Stromal cell of bone marrow (primary cell): ENCODE results near the gene ZBTB34.
A peak's percentile ranks its signal among the peaks of the same experiment; 100 is the strongest.

ENCODE experiments used
- DNase-seq: peaks from one replicate; pipeline ENCODE4 v3.0.0-alpha.2; 2012; ENCODE audit warnings: low read depth

Gene ZBTB34

DNA sequence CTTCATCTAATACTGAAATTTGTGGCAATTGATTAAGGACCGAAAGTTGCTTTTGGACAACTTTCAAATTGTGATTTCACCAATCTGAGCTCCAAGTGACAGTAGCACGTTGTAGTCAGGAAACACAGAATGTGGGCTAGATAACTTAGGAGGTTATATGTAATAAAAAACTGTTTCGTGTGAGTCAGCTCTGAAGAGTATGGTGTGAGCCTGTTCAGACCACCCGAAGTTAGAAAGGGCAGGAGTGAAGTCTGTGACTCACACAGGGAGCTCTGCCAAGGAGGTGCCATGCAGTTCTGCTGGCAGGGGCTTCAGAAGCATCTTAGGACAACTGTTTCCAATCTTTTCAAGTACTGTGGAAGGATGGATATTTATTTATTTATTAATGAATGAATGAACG is 16.4 kb upstream of the ZBTB34 start:
- peak; percentile 53 for DNase-seq

DNA sequence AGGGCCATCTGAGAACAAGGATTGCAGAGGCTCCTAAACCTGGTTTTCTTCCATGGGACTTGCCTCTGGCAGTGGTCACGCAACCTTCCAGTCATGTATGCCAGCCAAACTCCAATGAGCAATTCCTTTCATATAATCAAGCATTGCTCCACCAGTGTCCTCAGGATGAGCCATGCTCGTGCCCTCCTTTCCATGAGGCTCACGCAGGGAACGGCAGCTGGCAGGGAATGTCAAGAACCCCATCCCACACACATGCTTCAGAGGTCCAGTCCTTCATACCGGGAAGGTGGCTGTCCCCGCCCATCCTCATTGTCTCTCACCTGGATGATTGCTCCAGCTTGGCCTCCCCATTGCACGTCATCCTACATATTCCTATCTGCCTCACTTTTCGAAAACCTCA is 13.4 kb upstream of the ZBTB34 start:
- no peak for DNase-seq

- DNase-seq, result no peak
These were observed 10.7 kb upstream of the ZBTB34 start for GRCh38 chr9:126849591-126850225.

GRCh38 chr9:126851286-126851880 is 9.1 kb upstream of the ZBTB34 start:
- no peak for DNase-seq

DNA sequence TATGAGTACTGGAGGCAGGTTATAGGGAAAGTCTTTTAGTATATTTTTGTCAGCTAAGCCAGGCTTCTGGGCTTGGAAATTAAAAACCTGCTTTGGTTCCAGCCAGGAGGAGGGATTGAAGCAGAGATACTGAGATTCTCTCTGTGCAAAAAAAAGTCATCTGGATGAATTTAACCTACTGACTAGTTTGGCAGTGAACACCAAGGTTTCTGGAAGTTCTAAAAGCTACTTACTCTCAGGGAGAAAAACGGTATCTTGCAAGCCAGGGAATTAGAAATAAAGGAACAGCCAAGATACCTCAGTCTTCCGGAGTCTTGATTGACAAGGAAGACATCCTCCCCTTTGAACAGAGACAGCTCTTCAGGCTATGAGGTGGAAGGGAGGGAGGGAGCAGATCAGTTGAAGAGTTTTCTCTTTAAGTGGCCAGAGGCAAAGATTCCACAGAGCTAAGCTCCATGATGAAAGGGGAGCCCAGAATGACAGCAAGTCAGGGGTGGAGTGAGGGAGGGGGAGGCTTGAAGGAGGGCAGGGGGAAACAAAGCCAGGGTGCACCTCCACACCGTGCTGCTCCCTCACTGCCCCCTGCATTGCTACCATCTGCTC is 8.3 kb upstream of the ZBTB34 start:
- no peak for DNase-seq

GRCh38 chr9:126853667-126854066 is 6.8 kb upstream of the ZBTB34 start:
- no peak for DNase-seq

DNA sequence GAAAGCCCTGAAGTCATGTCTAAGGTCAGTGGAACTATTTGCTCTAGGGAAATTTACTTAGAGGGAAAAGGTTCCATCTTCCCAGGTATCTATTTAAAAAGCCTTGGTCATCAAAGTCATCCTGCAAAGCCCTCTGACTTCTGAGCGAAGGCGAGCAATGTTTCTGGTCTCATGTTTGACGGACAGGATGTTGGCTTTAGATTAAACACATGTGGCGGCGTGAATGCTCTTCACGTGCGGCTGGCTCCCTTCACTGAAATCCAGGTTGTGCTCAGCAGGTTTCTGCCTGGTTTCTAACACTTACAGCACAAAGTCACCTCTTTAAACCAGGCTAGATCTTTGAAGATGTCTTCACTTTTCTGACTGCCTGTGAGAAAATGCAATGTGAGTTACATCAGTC is 5.7 kb upstream of the ZBTB34 start:
- DNase-seq, result no peak

DNA sequence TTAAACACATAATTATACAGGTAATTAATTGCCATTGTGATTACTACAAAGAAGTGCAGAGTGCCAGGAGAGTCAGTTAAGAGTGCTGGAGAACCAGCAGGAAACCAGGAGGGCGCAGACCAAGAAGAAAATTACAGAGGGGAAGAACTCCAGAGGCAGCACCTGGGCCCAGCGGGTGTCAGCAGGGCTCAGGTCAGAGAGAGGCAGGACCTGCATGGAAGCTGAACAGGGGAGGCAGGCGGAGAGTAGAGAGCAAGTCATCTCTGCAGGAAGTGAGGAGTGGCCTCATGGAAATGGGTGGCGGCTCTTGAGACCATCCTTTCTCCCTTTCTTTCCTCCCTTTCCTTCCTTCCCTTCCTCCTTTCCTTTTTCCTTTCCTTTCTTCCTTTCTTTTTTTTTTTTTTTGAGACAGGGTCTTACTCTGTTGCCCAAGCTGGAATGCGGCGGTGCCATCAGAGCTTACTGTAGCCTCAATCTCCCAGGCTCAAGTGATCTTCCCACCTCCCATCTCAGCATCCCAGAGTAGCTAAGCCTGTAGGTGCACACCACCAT is 4.0 kb upstream of the ZBTB34 start:
- DNase-seq, result no peak

- DNase-seq, result no peak
These were observed 3.0 kb upstream of the ZBTB34 start for GRCh38 chr9:126857261-126857960.

GRCh38 chr9:126859111-126859510 is 1.3 kb upstream of the ZBTB34 start:
- DNase-seq, result no peak

GRCh38 chr9:126860757-126861466 is 473 bp downstream of the ZBTB34 start:
- DNase-seq, result no peak

GRCh38 chr9:126861707-126862103 is 1.3 kb downstream of the ZBTB34 start:
- DNase-seq, result no peak

- no peak for DNase-seq
These were observed 1.8 kb downstream of the ZBTB34 start for GRCh38 chr9:126862104-126862761.

GRCh38 chr9:126864771-126865170 is 4.3 kb downstream of the ZBTB34 start:
- DNase-seq, result no peak

DNA sequence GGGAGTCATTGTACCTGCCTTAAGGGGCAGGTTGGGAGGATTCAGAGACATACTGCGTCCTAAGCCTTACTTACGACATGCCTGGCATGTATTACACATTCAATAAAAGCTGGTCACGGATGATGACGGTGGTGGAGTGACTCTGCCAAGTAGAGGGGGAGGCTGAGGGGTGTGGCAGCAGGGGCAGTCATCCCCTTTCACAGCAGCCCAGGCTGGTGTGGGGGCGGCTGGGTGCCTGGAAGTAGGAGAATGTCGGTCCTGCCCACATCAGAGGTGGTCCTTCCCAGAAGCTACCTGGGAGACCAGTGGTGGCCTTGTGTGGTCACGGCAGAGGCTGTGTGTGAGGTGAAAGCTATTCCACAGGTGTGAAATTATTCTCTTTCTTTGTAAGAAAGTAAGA is 8.9 kb downstream of the ZBTB34 start:
- no peak for DNase-seq

GRCh38 chr9:126872516-126872915 is 12.1 kb downstream of the ZBTB34 start:
- no peak for DNase-seq

DNA sequence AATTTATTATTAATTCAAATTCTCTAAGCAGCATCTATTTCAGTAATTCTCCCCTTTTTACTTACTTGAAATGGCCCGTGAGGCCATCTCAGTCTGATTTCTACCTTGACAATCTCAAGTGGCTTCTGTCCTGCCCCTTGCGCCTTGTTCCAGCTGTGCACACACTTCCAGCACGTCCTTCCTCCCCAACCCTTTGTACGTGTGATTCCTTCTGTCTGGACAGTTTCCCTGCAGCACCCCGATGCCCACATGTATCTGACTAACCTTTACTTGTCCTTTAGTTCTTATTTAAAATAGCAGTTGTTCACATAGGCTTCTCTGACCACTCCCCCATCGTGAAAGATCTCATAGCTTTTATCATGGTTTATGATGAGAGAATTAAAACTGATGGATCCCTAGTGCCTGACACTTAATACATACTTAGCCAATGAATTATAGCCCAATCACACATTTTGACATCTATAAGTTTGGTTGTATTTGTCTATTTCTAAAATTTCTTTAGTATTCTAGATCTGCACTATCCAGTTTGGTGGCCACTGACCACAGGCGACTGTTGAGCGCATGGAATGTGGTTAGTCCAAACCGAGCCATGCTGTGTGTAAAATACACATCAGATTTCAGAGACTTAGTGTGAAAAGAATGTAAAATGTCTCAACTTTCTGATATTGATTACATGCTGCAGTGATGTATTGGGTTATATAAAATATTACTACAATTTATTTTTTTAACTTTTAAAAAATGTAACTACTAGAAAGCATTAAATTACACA is 14.3 kb downstream of the ZBTB34 start:
- no peak for DNase-seq

- DNase-seq, result no peak
These were observed 15.5 kb downstream of the ZBTB34 start for GRCh38 chr9:126875756-126876510.

- DNase-seq, result no peak
These were observed 16.1 kb downstream of the ZBTB34 start for GRCh38 chr9:126876531-126876930.

DNA sequence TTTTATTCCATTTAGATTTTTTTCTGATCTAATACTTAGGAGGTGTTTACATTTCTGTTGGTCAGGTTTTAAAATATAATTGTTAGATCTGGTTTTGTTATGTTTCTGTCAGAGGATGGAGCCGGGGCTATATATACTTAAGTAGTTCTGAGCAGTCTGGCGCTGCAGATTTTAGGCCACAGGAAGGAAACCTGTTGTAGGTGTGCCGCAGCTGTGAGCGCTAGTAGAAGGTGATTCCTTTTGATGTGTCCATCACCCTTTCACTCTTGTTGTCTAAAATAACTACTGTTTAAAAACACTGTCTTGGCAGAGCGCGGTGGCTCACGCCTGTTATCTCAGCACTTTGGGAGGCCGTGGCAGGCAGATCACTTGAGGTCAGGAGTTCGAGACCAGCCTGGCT is 17.0 kb downstream of the ZBTB34 start:
- DNase-seq, result no peak
